NCI-H2029 treated with DMSO at 0.1 percent for 48 hours (cell line): ENCODE results near the gene C5orf34.
"Not testable (repeated sequence)": the region's sequence is repeated elsewhere in the genome, so short reads cannot be mapped to it uniquely, and the experiment has no call there.

Experiments used
- DNase-seq: peaks from one replicate; lab custom pipeline; 2025; lab: John Stamatoyannopoulos, UW

The C5orf34 gene, protein sequence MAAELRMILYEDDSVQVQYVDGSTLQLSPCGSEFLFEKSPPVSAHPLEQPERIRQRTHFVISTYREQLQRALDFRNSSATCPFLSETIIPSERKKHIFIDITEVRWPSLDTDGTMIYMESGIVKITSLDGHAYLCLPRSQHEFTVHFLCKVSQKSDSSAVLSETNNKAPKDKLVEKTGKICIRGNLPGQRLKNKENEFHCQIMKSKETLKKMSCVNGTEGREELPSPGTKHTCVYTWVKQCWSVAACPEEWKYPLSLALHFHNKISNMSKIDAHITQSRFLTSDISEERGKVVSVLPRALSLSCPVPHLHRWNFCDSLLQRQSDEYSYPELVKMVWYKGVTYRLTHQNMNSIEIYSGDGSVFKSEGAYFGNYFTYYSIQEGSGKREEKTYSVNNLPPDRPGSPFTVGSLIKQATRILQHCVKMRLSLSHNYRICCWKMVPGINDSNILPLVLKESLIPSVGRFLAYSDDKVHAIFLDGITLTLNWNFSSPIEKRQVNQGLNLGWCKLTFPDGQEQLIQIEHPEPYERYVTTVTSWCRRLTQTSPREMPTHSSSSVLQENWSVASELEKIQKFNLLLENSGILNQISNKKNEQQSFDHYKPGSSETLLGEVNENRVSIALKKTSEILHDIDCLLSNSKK

DNA sequence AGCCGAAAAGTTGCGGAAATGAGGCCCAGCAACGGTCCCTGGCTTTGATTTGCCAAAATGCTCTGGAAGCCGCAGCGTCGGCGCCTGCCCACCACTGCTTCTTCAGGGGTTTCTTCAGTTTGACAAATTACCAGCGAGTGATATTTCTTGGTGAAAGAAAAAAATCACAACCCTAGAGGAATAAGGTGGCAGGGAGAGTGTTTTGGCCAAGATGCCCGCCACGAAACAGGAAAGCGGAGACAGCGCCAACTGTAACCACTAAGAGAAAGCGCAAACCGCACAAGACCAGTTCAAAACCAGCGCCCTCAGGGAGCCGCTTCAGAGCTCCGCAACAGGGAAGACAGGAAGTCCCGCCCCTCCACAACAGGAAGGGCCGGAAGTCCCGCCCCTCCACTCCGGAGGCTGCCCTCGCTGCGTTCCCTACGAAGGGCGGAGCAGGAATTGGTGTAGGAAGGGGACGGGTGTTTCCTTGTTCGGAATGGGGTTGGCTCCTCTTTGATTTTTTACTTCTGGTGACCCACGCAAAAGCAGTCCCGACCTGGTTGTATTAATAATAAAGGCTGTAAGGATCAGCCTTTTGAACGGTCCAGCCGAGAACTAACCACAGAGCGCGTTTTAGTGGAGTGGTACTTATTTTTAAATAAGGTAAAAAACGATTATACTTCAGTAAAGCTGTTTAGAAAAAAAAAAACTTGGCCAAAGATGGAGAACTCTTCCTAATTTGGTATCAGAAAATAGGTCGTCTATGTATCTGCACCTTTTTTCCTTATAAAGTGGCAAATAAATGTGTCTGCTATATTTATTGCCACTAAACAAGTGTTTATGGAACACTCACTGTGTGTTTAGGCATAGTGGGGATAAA, at the start of gene C5orf34:
TSS of gene C5orf34 (minus strand) at position 333 of the 862 bp plus-strand sequence. CDS start 5,809 bp downstream, outside the sequence.
- peak; percentile 91 for DNase-seq

DNA sequence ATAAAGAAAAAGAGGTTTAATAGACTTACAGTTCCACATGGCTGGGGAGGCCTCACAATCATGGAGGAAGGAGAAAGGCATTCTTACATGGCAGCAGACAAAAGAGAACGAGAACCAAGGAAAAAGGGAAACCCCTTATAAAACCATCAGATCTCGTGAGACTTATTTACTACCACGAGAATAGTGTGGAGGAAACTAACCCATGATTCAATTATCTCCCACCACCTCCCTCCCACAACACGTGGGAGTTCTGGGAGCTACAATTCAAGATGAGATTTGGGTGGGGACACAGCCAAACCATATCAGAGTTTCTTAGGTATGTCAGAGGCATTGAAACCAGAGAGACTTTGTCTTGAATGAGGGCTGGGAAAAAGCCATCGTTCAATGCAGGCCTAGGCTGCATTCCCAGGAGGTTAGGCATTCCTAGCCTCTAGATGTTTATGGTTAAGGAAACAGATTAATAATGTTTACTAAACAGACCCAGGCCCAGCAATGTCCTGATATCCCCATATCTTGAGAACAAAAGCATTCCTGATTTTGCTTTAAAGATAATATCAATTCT, 49.4 kb upstream of the C5orf34 start:
- no peak for DNase-seq

DNA sequence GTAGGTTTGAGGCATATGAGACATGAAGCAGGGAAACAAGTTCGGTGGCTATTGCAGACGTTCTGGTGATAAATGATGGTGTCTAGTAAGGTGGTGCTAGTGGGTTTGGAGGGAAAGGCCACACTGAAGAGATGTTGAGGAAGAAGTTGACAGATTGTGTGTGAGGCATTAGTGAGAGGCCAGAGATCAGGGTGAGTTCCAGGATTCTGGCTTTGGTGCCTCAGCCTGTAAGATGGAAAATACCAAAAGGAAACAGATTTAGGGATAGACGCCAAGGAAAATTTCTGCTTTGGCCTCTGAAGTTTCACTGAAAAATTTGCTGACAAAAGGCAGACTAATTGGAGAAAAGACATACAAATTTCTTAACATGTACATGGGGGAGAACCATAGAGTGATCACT, 48.4 kb upstream of the C5orf34 start:
- DNase-seq = no peak

DNA sequence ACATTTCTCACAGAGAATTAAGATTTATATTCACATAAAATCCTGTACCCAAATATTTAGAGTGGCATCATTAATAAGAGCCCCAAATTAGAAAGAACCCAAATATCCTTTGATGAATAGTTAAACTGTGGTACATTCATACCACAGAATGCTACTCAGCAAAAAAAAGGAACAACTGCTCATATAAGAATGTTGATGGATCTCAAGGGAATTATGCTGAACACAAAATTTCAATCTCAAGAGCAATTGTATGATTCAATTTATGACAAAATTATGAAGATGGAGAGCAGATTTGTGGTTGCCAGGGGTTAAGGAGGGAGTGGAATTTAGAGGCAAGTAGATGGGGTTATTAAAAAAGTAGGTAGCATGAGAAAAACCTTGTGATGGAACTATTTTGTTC, 46.4 kb upstream of the C5orf34 start:
- DNase-seq = no peak

DNA sequence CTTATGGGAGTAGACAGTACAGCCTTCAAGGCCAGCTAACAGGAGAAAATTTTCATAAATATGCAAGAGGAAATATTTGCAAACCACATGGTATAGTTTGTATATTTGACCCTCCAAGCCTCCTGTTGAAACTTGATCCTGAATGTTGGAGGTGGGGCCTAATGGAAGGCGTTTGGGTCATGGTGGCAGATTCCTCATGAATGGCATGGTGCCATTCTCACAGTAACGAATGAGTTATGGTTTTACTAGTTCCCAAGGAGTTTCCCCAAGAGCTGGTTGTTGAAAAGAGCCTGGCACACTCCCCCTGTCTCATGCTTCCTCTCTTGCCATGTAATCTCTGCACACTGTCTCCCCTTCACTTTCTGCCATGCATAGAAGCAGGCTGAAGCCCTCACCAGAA, 45.2 kb upstream of the C5orf34 start:
- no peak for DNase-seq

DNA sequence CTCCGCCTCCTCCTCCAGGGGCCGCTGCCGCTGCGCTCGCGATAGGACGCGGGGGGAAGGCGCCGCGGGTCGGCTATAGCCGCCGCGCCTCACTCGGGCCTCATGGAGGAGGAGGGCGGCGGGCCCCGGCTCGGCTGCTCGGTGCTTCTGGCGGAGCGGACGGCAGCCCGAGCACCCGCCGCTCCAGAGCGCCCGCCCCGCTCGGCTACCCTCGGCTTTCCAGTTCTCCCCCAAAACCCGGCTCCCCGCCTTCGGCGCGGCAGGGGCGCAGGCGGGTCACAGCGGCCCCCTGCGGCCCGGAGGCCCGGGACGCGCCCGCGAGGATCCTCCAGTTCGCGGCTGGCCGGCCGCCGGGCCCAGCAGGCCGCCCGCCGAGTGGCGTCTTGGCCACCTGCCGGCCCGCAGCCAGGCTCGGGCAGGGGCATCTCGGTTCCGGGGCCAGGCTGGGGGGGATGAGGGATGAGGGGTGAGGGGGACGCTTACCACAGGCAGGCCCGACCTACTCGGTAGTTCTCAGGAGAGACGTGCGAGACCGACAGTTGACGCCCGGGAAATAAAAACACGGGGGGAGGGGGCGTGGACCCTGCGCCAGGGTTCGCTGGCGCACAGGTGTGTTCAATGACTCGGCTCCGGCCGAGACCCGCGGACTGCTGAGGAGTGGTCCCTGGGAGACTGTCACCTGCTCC, 42.1 kb upstream of the C5orf34 start, which contains the start of gene PAIP1:
TSS of gene PAIP1 (minus strand) at position 221 of the 686 bp plus-strand sequence. CDS start 231 bp downstream, outside the sequence.
- DNase-seq = no peak

DNA sequence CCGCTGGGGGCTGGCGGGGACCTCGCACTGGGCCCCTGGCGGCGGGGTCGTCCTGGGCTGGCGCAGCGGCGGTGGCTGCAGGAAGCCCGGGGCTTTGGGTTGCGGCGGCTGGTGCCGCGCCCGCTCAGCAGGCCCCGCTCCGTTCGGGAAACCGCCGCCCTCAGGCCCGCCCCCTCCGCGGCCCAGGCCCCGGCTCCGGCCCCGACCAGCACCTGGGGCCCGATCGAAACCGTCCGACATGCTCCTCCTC, 41.6 kb upstream of the C5orf34 start:
- DNase-seq = not testable (repeated sequence)

DNA sequence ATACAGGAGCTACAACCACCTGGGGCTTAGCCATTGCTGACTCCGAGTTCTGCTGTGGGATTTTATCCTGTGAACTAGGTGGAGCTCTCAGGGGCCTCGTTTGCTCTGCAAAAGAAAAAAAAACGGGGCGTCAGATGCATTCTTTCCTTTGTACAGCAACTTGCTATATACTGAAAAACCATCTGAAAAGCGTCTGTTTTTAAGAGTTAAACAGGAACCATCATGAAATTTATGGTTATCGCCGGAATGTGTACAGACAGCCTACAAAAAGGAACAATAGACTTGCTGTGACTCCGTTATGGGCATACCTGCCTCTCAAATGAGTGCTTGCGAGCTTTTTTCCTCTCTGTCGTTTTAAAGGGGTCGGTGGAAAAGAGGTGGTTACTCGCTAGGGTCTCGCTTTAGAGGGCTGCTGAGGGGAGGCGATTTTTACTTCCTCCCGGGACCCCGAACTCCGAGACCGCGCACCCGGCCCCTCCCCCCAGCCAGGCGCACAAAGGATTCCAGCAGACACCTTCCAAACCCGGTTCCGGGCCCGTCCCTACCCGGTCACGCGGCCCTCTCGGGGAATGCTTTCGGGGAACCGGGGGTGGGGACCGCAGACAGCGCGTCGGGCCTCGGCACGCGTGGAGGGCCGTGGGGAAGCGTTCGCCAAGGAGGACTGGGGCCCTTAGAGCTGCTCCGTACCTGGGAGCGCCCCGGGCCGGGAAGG, 41.1 kb upstream of the C5orf34 start:
- DNase-seq = peak; percentile 42

DNA sequence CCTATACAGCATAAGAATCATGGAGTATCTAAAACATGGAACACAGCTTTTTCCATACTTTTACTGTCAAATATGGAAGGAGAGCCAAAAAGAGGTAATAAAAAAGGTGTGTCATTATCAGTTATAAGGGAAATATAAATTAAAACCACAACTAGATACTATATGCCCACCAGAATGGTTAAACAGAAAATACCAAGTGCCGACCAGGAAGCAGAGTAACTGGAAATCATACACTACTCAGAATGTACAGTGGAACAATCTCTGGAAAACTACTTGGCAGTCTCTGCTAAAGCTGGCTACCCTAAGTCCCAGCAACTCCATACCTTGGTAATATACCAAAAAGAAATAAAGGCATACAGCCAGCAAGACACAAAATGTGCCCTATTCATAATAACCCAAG, 39.5 kb upstream of the C5orf34 start:
- DNase-seq = no peak

DNA sequence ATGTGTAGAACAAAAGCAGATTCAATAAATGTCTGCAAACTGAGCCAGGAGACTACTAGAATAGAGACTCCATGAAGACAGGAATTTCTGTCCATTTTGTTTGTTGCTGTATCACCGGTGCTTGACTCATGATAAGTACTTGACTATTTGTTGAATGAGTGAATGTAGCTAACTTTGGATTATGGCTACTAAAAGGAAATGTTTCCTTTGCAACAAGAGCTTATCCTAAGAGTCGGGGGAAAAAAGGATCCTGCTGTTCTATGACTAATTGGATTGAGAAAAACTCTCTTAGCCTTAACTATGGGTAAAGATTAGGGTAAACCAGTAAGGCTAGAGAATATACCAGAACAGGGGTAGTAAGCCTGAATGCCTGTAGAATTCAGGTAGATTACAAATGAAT, 38.4 kb upstream of the C5orf34 start:
- DNase-seq = no peak

DNA sequence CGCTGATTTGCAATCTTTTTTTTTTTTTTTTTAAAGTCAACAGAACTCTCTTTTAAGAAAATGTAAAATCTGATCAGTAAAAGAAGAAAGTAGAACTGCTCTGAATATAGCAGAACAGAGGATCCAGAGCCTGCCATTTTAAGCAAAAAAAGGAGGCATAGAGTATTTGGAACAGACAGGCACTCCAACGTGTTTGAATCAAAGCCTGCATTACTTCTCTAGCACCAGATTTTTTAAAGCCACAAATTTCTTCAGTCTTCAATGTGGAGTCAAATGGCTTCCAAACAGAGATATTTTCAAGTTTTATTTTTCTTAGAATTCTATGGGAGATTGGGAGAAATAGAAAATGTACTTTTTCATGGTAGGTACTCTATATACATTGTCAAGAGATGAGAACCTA, 36.8 kb upstream of the C5orf34 start:
- no peak for DNase-seq

DNA sequence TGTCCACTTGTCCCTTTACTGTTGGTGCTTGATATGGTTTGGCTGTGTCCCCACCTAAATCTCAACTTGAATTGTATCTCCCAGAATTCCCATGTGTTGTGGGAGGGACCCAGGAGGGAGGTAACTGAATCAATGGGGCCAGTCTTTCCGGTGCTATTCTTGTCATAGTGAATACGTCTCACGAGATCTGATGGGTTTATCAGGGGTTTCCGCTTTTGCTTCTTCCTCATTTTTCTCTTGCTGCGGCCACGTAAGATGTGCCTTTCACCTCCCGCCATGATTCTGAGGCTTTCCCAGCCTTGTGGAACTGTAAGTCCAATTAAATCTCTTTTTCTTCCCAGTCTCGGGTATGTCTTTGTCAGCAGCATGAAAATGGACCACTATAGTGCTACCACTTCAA, 34.3 kb upstream of the C5orf34 start:
- not testable (repeated sequence) for DNase-seq

DNA sequence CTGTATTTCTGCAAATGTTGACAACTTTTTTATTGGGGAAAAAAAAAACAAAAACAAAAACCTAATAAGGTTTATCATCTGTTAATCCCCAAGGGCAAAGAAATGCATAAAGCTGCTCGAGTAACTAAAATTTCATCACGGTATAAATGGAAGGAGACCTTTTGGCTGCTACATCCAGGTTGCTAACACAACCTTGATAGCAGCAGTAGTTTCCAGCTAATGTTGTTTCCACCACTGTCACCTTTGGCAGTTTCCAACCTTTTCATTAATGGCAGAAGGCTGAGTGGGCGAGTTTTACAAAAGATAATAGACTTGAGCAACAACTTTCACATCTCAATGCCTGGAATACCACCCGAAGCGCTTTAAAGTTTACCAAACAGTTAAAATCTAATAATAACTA, 33.4 kb upstream of the C5orf34 start:
- DNase-seq = no peak

DNA sequence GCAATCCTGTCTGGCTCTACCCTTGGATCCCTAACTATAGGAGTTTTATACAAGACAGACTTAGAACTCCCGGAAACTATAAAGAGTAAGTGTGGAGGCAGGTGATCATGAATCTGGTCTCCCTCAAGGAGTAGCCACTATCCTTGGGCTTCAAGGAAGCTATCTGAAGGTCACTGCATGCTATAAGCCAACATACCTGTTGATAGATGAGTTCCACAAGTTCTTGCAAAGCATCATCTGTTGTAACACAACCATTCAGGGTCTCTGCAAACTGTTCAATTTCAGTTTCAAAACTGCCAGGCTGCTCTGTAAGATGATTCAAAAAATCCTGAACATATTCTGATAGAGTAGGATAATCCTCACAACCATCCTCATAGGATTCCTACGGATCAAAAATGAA, 32.6 kb upstream of the C5orf34 start:
- no peak for DNase-seq

DNA sequence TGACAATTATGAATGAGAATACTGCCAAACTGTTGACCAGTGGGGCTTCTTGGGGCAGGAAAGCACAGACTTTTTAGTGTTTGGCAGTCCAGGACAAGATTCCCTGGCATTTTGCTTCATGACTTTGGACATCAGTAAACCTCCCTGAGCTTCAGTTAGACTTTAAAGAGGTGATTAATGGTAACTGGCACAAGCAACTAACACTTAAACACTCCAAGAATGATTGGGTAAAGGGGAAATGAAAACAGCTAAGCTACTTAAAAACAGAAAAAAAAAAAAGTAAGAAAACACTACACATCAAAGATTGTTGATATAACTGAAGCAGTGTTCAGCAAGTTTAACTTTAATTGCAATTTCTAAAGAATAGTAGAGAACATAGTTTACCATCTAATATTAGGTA, 28.5 kb upstream of the C5orf34 start:
- no peak for DNase-seq

DNA sequence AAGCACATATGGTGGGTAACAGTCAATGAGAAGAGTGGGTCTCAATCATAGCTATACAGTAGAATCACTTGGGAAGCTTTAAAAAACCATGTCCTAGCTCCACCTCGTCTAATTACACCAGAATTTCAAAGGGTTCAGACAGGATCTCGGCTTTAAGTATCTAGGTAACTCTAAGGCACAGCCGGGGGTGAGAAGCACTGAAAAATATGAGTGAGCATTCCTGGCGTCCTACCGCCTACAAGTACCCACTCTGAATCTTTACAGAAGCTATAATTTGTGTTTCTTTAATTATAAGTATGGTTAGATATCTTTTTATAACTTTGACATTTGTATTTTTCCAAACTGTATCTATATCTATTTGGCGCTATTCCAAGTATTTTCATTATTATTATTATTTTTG, 25.8 kb upstream of the C5orf34 start:
- DNase-seq = no peak

DNA sequence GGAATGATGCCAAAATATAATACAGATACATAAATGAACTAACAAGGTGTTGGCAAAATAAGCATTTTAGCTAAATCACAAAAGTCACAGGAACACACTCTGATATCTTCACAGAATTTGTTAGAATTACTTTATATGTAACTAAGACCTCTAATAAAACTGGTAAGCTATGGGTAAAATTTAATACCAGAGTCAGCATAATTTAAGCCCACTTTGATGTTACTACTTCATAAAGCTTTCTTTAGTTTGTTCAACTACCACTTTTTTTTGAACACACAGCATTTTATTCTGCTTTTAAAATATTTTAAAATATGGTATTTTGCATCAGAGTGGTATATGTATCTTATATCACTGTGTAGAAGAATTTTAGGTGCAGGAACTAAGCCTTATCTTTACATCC, 22.0 kb upstream of the C5orf34 start:
- no peak for DNase-seq

DNA sequence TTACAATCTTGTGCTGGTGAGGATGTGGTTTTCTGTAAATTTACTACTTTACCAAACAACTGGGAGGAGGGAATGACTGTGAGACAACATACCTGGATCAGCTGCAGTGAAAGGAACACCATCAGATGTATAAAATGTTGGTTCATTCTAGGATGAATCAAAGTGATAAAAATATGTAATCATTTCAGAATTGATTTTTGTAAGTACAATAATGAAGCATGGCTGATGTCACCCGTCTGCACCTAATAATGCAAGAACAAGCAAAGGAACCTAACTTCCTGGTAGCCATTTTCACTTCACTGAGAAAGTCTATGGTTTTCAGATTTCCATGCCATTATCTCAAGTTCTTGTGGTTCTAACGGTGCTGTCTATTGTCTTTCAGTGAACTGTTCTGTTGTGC, 18.7 kb upstream of the C5orf34 start:
- DNase-seq = no peak

DNA sequence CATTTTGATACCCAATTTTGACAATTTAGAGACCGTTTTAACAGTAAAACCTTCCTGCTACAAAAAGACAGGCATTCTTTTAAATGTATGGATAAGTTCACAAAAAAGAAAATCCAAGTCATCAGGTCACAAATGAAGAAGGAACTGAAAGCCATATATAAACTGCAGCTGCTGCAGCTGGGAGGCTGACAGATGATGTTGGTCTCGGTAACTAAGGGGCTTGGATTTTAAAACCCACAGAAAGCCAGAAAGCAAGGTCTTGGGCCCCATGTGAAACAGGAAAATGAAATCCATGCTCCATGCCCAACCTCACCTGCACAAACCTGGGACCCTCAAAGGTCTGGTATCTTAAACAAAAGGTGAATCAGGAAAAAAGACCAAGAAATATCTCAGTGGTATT, 15.7 kb upstream of the C5orf34 start:
- no peak for DNase-seq

DNA sequence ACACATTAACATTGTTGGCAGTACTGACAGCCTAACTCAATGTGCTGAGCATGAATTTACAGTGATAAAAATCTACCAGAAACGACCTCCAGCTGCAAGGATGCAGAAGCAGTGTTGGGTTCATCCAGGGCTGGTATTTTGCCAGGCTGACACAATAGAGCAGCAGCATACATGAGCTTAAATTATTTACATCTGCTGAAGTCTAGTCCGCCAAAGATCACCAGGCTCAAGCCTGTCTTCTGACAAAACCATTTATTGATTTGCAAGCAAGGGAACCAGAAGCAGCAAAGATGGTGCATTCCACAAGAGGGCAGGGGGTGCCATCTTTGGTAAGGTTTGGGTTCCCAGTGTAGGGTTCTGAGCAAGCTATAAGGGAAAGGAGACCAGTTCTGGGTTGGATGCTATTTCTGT, 8.7 kb upstream of the C5orf34 start:
- no peak for DNase-seq

DNA sequence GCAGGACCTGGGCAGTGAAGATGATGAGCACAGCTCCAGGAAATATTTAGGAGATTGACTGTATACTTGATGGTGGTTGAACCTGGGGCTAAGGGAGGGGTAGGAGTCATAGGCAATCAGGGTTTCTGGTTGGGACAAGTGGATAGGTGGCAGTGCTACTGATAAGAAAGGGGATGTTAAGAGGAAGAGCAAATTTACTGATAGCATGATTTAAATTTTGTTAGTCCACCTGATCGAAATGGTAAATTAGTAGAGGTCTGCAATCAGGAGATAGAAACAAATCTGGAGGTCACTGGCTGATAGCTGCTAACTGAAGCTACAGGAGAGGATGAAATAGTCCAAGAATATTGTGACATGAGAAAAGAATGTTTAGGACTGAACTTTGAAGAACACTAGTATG, 5.7 kb upstream of the C5orf34 start:
- DNase-seq = no peak
